Ishikawa (cell line): ENCODE results near the gene SCN8A.

ENCODE experiments used
- CEBPB ChIP-seq: IDR thresholded peaks from 2 replicates; pipeline ENCODE4 v1.6.1; 2012
- CREB1 ChIP-seq: IDR thresholded peaks from 2 replicates; pipeline ENCODE4 v1.6.1; 2012; ENCODE audit warnings: low read depth
- EGR1 ChIP-seq: IDR thresholded peaks from 2 replicates; pipeline ENCODE4 v1.6.1; 2012
- EP300 ChIP-seq: IDR thresholded peaks from 2 replicates; pipeline ENCODE4 v1.6.1; 2012; ENCODE audit warnings: borderline replicate concordance
- FOXM1 ChIP-seq: IDR thresholded peaks from 2 replicates; pipeline ENCODE4 v1.6.1; 2012; ENCODE audit warnings: low read depth, borderline replicate concordance
- MAX ChIP-seq: IDR thresholded peaks from 2 replicates; pipeline ENCODE4 v1.6.1; 2012
- NFIC ChIP-seq: IDR thresholded peaks from 2 replicates; pipeline ENCODE4 v1.6.1; 2012
- RAD21 ChIP-seq: IDR thresholded peaks from 2 replicates; pipeline ENCODE4 v1.6.1; 2012; ENCODE audit warnings: low read depth
- REST ChIP-seq: IDR thresholded peaks from 2 replicates; pipeline ENCODE4 v1.6.1; 2012; ENCODE audit warnings: low read depth, mild to moderate bottlenecking
- TAF1 ChIP-seq: IDR thresholded peaks from 2 replicates; pipeline ENCODE4 v1.6.1; 2012; ENCODE audit warnings: low read depth, mild to moderate bottlenecking
- TCF12 ChIP-seq: IDR thresholded peaks from 2 replicates; pipeline ENCODE4 v1.6.1; 2012; ENCODE audit warnings: low read depth
- TEAD4 ChIP-seq: IDR thresholded peaks from 2 replicates; pipeline ENCODE4 v1.6.1; 2012
- USF1 ChIP-seq: IDR thresholded peaks from 2 replicates; pipeline ENCODE4 v1.6.1; 2012
- YY1 ChIP-seq: IDR thresholded peaks from 2 replicates; pipeline ENCODE4 v1.6.1; 2012; ENCODE audit warnings: low read depth
- ZBTB7A ChIP-seq: IDR thresholded peaks from 2 replicates; pipeline ENCODE4 v1.6.1; 2012; ENCODE audit warnings: low read depth

Gene SCN8A

GRCh38 chr12:51592034-51592705, 1.1 kb downstream of the SCN8A start:
- TF ChIP-seq YY1 = no peak

- TF ChIP-seq USF1 = no peak
- no peak for TF ChIP-seq EGR1
- TF ChIP-seq MAX = no peak
- TF ChIP-seq FOXM1 = no peak
- no peak for TF ChIP-seq YY1
- TF ChIP-seq CEBPB = no peak
- no peak for TF ChIP-seq NFIC
- TF ChIP-seq REST = no peak
- TF ChIP-seq RAD21 = no peak
- no peak for TF ChIP-seq TCF12
- TF ChIP-seq ZBTB7A = no peak
These were observed 2.0 kb downstream of the SCN8A start for GRCh38 chr12:51593021-51593420.

GRCh38 chr12:51593539-51593938, 2.5 kb downstream of the SCN8A start:
- TF ChIP-seq REST = peak; percentile 88
- TF ChIP-seq CEBPB = no peak

- TF ChIP-seq RAD21 (no peak), REST (peak; percentile 47)
These were observed 7.1 kb downstream of the SCN8A start for GRCh38 chr12:51598156-51598555.

- TF ChIP-seq CREB1 (no peak), REST (no peak), EGR1 (no peak), ZBTB7A (no peak), TEAD4 (no peak), TAF1 (no peak), RAD21 (no peak), FOXM1 (no peak), USF1 (no peak), EP300 (no peak), MAX (no peak), CEBPB (no peak), NFIC (no peak), YY1 (no peak), TCF12 (no peak)
These were observed 9.7 kb downstream of the SCN8A start for GRCh38 chr12:51600721-51601120.
